Spleen (tissue), 13 donors: ENCODE measurements around the gene C1orf198. TPM values are rescaled to one million over a fixed set of nuclear protein-coding genes. Genes with fewer than 3 reads are reported as not detected.

Experiments used
- DNase-seq: peaks from one replicate; pipeline ENCODE4 v3.0.0-alpha.2; 2020
- H3K27ac ChIP-seq, 8 donors: fragments of 200-600 bp; sonication (generic) in 7 of 8; 1 replicate in 4 of 8; 2 replicates in 4 of 8; pipeline versions ENCODE4 v1.5.0 to v1.8.0; 2016 to 2021; ENCODE audit warnings: inconsistent platforms in 4 of 8, mild to moderate bottlenecking in 4 of 8, moderate library complexity in 1 of 8
- H3K27me3 ChIP-seq, 7 donors: fragments of 200-600 bp; sonication (generic) in 6 of 7; replicated peaks in 1 of 7; 1 replicate in 4 of 7; 2 replicates in 3 of 7; pipeline versions ENCODE4 v1.5.0 to v1.8.0; 2016 to 2021; ENCODE audit warnings: inconsistent platforms in 3 of 7, mild to moderate bottlenecking in 1 of 7
- H3K36me3 ChIP-seq, 6 donors: fragments of 200-600 bp; sonication (generic) in 5 of 6; 1 replicate in 4 of 6; 2 replicates in 2 of 6; pipeline versions ENCODE4 v1.5.0 to v1.8.0; 2016 to 2021; ENCODE audit warnings: inconsistent platforms in 2 of 6
- H3K4me1 ChIP-seq, 6 donors: fragments of 200-600 bp; sonication (generic) in 5 of 6; 1 replicate in 3 of 6; 2 replicates in 3 of 6; pipeline versions ENCODE4 v1.5.0 to v1.8.0; 2016 to 2021; ENCODE audit warnings: inconsistent platforms in 3 of 6
- H3K4me3 ChIP-seq, 8 donors: fragments of 200-600 bp; sonication (generic) in 7 of 8; 1 replicate in 4 of 8; 2 replicates in 4 of 8; pipeline versions ENCODE4 v1.5.0 to v1.8.0; 2016 to 2021; ENCODE audit warnings: inconsistent platforms in 4 of 8, mild to moderate bottlenecking in 4 of 8, moderate library complexity in 2 of 8
- H3K9me3 ChIP-seq, 8 donors: fragments of 200-600 bp; sonication (generic) in 7 of 8; 1 replicate in 4 of 8; 2 replicates in 4 of 8; pipeline versions ENCODE4 v1.5.0 to v1.8.0; 2016 to 2021; ENCODE audit warnings: inconsistent platforms in 4 of 8
- CTCF ChIP-seq, 11 experiments: fragments of 200-600 bp in 7 of 11; fragments of 450-650 bp in 4 of 11; sonication (generic) in 4 of 11; IDR thresholded peaks in 8 of 11; conservative IDR thresholded peaks in 3 of 11; 1 replicate in 7 of 11; 2 replicates in 4 of 11; pipeline versions ENCODE4 v1.4.0 to v1.8.0; 2016 to 2021; ENCODE audit warnings: antibody characterized with exemption in 11 of 11, inconsistent platforms in 4 of 11, mild to moderate bottlenecking in 1 of 11
- POLR2A ChIP-seq, 3 donors: fragments of 450-650 bp; IDR thresholded peaks; one replicate each; pipeline ENCODE4 v1.5.1; 2017; ENCODE audit warnings: antibody characterized with exemption in 3 of 3, mild to moderate bottlenecking in 1 of 3
- POLR2AphosphoS5 ChIP-seq, 3 donors: sonication (generic); formaldehyde crosslinking; IDR thresholded peaks; one replicate each; pipeline ENCODE4 v1.5.1; 2017; ENCODE audit warnings: antibody characterized with exemption in 3 of 3
- WGBS, 5 donors: extraction: QIAGEN DNeasy Blood & Tissue Kit in 3 of 5; methylation state at CpG; one replicate each; pipeline versions ENCODE4 v1.1.5 to v1.1.7; 2013 to 2018; 5-methylcytosine and 5-hydroxymethylcytosine counted together
- intact Hi-C: fragments of 100-400 bp; cut with DNase I; formaldehyde crosslinking; loops from one replicate; pipeline ENCODE4 v1.15.0; 2023; ENCODE audit warnings: low total_unique reads
- long read RNA-seq, 2 donors: transcript quantifications; one replicate each; lab custom pipeline, GENCODE V29; 2026
- polyA plus RNA-seq, 3 donors: library from polyadenylated mRNA; stranded (reverse); fragments of 200-250 nt; gene quantifications; one replicate each; pipeline ENCODE4 v1.2.1, GENCODE V29; 2013
- total RNA-seq, 7 donors: library from RNA; depleted of rRNA in 3 of 7; stranded (reverse); fragments of >200 nt in 3 of 7; fragmentation: NEBNext Ultra II Directional in 4 of 7; extraction: Animal tissue kit (Norgen Biotek cat#: 25700) in 4 of 7; gene quantifications; one replicate each; pipeline versions ENCODE4 v1.1.0 to v1.2.1, GENCODE V29; 2016 to 2021
- donor health status: healthy with polysubstance abuse.
- donor health status: DM: no; HTN: no; CAD: no; lungs with moderate emphysema.
- donor health status: DM: no; HTN: no; CAD: no.
- donor health status: Bipolar disorder and iron deficiency.
- donor health status: healthy.
- donor health status: DM: no; HTN: no; CAD: no.
- donor health status: DM: yes; HTN: yes; CAD: no.

C1orf198 gene
- total RNA-seq, result 10 to 100 TPM; 13.3 to 32.7 (median 21.3) TPM
- polyA plus RNA-seq, result 10 to 100 TPM in 1 of 3 donors, 1 to 10 TPM in 2; 5.0 to 11.4 (median 8.0) TPM
- long read RNA-seq, donor 1, transcript C1orf198-201 (4 exons, 3,858 nt), result major isoform, 17 of 38 reads
- long read RNA-seq, donor 1, partial matches to known transcripts, result 20 of 38 reads
- long read RNA-seq, donor 1, other reads (novel, unspliced or antisense), result 0 of 38 reads
- long read RNA-seq, donor 2, transcript C1orf198-201 (4 exons, 3,858 nt), result major isoform, 18 of 23 reads
- long read RNA-seq, donor 2, partial matches to known transcripts, result 5 of 23 reads
- long read RNA-seq, donor 2, other reads (novel, unspliced or antisense), result 0 of 23 reads

- Histone ChIP-seq H3K9me3 (no peaks in the 10 kb centered on the region), H3K4me1 (peaks cover 0 to 52% (median 26%) of the 10 kb centered on the region in 6 donors), H3K27ac (peak within 1 kb of the TSS; percentile 59 to 82 (median 74)), H3K36me3 (no peaks in the 10 kb centered on the region), H3K27me3 (peaks cover 0 to 49% (median 0%) of the 10 kb centered on the region in 7 donors), H3K4me3 (peak within 1 kb of the TSS; percentile 72 to 96 (median 87))
- intact Hi-C loops, result no loop called here
- 0 to 1% (median 1%) methylated on average over 52 to 96 of the region's 96 CpGs for WGBS, 5 donors
- TF ChIP-seq POLR2A (IDR thresholded peaks at IDR 0.05), result no peak
- TF ChIP-seq POLR2AphosphoS5 (IDR thresholded peaks at IDR 0.05), result peak; percentile 66 to 77 (median 76)
- DNase-seq, result peak; percentile 93
Measured at GRCh38 chr1:230867903-230868735, at the start of gene C1orf198. Gene C1orf198, minus strand, starts transcription at chr1:230868521. Its CDS starts 9 bp downstream, at chr1:230868512.

- Histone ChIP-seq H3K4me1 (peaks cover 0 to 6% (median 0%) of the 10 kb centered on the region in 6 donors), H3K27me3 (no peaks in the 10 kb centered on the region), H3K4me3 (no peak overlapping the region), H3K27ac (no peak overlapping the region), H3K36me3 (peaks cover 0 to 100% (median 60%) of the 10 kb centered on the region in 6 donors), H3K9me3 (no peaks in the 10 kb centered on the region)
- peak; percentile 85 for DNase-seq
- WGBS, 5 donors, result 49 to 57% (median 53%) methylated on average over 15 of the region's 15 CpGs
- intact Hi-C loops, result loop anchor here (2.0 to 10.0 kb wide), 2 partner anchors 177 to 291 kb away; no protein-coding TSS in a partner anchor
- TF ChIP-seq POLR2AphosphoS5 (IDR thresholded peaks at IDR 0.05) (peak in 1 of 3 donors; percentile 16), POLR2A (IDR thresholded peaks at IDR 0.05) (no peak), CTCF (IDR thresholded peaks at IDR 0.05 in 8 of 11, conservative IDR thresholded peaks at IDR 0.05 in 3 of 11) (peak; percentile 46 to 88 (median 77))
Measured at GRCh38 chr1:230917284-230918135, 49.2 kb upstream of the C1orf198 start.

- Histone ChIP-seq H3K4me1 (peaks cover 0 to 6% (median 0%) of the 10 kb centered on the region in 6 donors), H3K27ac (no peak overlapping the region), H3K9me3 (no peaks in the 10 kb centered on the region), H3K36me3 (peaks cover 0 to 100% (median 64%) of the 10 kb centered on the region in 6 donors), H3K27me3 (no peaks in the 10 kb centered on the region), H3K4me3 (no peak overlapping the region)
- intact Hi-C loops, result loop anchor here (10.0 kb wide), 1 partner anchor 178 kb away; no protein-coding TSS in a partner anchor
- no peak for TF ChIP-seq CTCF (IDR thresholded peaks at IDR 0.05 in 8 of 11, conservative IDR thresholded peaks at IDR 0.05 in 3 of 11)
- DNase-seq, result no peak
- WGBS, 5 donors, result 87 to 95% (median 92%) methylated on average over 8 of the region's 8 CpGs
Measured at GRCh38 chr1:230916587-230917283, 48.4 kb upstream of the C1orf198 start.

- Histone ChIP-seq H3K27ac (no peak overlapping the region), H3K9me3 (no peaks in the 10 kb centered on the region), H3K27me3 (no peaks in the 10 kb centered on the region), H3K4me1 (peaks cover 0 to 6% (median 0%) of the 10 kb centered on the region in 6 donors), H3K4me3 (no peak overlapping the region), H3K36me3 (peaks cover 0 to 100% (median 67%) of the 10 kb centered on the region in 6 donors)
- DNase-seq, result no peak
- intact Hi-C loops, result loop anchor here (10.0 kb wide), 1 partner anchor 180 kb away; no protein-coding TSS in a partner anchor
- TF ChIP-seq POLR2A (IDR thresholded peaks at IDR 0.05), result no peak
- no peak for TF ChIP-seq CTCF (IDR thresholded peaks at IDR 0.05 in 8 of 11, conservative IDR thresholded peaks at IDR 0.05 in 3 of 11)
- no peak for TF ChIP-seq POLR2AphosphoS5 (IDR thresholded peaks at IDR 0.05)
Measured at GRCh38 chr1:230915078-230915477, 46.8 kb upstream of the C1orf198 start.
